HG02623 (cell line): Measurements from ENCODE around the gene DCP1B.

Experiments used
- ATAC-seq: cut with Tn5 transposase; IDR thresholded peaks from one replicate; pipeline ENCODE4 v1.9.1; 2021; ENCODE audit warnings: moderate library complexity; ENCODE audit not compliant: unreplicated experiment

The DCP1B gene

DNA sequence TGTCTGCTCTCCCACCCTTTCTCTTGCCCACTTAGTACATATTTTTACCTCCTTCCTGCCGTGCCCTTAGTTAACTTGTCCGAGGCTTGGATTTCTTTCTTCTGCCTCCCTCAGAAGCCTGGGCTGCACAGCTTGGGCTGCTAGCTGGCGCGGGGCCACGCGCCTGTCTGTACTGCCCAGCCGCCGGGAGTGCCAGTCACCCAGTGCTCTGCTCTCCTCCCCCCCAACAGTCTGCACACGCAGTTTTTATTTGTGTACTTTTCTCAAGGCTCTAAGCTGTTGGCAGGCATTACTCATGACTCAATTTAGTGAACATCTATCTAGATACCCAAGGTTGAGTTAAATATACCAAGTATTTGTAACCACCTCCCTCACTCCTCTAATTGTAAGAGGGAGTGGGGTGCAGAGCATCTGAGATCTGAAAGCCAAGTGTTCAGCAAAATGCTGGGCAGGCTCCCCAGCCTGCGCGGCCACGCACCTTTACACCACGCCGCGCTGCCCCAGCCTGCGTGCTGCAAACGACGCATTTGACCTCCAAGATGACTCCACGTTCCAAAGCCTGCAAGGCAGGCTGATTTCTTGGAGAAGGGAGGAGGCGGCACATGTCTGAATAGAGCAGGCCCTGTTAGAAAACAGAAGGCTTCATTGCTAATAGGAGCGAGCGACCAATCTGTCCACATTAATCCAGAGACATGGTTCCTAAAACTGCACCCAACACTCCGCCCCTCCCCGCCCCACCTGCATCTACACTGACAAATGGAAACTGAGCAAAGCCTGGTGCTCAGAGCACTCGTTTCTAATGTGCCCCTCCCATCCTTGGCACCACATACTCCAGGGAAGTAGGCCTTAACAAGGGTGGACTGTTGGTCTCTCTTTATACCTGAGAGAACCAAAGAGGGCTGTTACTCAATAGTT, 67.6 kb downstream of the DCP1B start:
- ATAC-seq = no peak

DNA sequence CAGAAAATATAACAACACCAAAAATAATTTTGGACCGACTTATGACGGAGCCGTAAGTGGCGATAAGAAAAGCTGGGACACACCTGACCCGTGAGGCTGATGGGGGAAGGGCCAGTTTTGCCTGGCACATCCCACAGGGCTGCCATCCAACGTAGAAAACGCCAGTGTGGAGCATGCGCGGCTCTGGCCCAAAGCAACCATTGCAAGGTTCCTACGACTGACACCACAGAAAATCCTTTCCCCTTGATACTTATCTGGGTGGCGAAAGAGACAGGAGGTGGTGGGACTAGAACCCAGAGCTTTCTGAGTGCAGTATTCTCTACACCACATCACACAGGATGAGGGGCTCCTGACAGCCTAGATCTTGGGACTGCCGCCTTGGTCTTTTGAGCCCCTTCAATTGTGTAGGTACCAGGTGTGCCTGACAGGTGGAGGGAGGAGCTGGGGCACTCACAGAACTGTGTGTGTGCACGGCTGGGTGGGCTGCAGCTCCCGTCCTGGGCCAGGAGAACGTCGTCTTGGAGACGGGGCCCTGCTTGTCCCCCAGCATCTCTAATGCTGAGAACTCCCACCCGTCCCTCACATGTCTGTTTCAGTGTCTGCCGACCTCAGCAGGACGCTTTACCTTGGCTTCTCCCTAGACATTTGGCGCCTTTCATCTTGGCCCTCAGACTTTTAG, 68.4 kb downstream of the DCP1B start:
- ATAC-seq = no peak

DNA sequence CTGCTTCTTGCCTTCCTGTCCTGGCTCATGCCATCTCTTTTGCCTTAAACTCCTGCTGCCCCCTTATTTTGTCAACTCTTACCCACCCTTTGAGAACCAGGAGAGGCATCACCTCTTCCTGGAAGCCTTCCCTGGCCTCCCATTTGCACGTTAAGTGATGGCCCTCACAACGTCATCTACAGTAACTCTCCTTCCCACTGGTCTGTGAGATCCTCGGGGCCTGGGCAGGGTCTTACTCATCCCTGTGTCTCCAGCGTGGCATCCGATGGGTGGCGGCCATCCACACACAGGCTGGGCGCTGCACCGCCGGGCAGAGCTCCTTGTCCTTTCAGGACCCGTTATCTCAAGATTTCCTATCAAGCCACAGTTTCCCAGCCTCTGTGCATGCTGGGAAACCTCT, 69.0 kb downstream of the DCP1B start:
- no peak for ATAC-seq

DNA sequence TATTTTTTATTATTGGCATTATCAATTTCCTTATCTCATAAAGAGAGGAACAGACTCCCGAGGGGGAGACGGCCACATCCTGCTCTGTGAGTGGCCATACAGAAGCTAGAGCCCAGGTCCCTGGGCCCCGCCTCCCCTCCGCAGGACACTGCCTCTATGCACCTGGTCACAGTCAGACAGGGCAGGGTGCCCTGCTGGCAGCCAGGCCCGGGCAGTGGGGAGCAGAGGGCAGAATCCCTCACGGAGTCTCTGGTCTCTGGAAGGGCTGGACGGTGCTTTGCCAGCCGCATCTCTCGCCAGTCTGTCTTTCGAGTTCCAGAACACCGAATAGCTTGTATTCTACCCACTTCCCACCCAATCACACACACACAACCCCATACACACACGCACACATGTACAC, 69.4 kb downstream of the DCP1B start:
- no peak for ATAC-seq

DNA sequence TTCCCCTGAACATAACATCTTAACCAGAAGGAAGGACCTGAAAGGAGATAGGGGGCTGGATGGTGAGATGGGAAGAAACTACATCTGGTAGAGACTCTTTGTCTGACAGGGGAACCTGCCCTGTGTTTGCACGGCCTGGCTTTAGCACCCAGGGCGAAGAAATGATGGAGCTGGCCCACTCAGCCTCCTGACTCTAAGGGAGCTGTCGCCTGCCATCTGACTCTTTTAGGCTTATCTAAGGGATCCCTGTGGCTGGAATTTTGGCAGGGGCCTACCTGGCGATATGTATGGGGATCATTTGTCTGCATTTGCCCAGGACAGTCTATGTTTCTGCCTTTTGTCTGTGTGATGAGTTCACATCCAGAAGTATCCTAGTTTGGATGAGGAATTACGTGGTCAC, 70.2 kb downstream of the DCP1B start:
- ATAC-seq = no peak

DNA sequence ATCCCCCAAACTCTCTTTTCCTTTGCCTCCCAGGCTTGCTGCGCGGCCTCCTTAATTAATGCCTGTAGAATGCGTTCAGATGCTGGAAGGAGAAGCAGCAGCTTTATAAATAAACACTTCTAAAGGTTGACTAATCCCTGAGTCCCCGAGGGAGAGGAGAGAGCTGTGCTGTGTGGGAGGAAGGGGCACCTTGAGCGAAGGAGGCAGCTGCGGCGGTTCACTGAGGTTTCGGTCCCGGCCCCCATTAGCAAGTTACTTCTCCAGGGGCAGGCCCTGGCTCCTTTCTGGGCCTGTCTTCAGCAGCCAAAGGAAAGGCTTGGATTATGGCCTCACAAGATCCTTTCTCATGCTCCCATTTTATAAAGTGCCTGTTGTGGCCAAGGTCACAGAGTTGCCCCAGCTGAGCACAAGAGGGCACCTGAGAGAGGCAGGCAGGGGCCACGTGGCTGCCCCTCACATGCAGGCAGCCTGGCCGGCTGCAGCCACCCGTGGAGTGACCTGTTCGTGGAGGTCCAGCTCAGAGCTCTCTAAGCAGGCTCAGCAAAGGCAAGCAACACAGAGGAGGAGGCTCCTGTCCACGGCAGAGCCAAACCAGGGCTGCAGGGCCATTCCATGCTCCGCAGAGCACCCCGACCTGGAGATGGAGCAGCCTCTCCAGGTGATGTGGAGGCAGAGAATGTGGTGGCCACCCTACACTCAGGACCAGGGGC, 70.8 kb downstream of the DCP1B start:
- no peak for ATAC-seq

DNA sequence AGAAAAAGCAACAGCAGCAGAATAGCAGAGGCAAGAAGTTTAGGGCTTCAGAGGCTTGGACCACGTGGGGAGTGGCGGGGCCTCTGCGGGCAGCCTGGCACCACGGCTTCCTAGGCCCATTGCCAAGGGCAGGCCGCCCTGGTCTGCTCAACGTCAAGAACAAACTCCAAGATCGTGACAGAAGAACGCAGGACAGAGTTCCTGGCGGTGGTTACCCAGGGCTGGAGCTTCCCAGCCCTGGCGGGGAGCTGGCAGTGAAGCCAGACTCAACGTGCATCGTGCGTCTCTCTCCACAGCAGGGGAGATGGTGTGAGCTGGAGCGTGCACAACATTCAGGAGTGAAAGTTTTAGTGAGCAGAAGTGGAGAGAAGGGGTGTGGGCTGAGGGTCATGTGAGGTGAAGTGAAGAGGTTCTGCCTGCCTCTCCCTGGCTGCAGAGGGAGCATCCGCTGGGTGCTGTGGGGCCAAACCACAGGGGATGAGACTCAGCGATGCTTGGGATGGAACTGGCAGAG, 71.9 kb downstream of the DCP1B start:
- ATAC-seq = no peak

DNA sequence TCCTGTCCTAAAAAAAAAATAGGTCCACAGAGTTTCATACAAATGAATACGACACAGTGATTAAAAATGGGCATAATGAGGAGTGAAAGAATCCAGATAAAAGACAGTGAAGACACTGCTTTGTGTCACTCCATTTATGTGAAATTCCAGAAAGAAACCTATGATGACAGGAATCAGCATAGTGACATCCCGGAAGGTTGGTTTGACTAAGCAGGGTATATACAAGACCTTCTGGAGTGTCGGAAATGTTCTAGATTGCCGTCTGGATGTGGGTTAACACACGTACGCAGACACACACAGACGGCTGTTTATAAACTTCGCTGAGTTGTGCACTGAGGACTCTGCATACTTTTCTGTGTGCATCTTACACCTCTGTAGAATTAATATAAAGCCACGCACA, 72.6 kb downstream of the DCP1B start:
- ATAC-seq = no peak

DNA sequence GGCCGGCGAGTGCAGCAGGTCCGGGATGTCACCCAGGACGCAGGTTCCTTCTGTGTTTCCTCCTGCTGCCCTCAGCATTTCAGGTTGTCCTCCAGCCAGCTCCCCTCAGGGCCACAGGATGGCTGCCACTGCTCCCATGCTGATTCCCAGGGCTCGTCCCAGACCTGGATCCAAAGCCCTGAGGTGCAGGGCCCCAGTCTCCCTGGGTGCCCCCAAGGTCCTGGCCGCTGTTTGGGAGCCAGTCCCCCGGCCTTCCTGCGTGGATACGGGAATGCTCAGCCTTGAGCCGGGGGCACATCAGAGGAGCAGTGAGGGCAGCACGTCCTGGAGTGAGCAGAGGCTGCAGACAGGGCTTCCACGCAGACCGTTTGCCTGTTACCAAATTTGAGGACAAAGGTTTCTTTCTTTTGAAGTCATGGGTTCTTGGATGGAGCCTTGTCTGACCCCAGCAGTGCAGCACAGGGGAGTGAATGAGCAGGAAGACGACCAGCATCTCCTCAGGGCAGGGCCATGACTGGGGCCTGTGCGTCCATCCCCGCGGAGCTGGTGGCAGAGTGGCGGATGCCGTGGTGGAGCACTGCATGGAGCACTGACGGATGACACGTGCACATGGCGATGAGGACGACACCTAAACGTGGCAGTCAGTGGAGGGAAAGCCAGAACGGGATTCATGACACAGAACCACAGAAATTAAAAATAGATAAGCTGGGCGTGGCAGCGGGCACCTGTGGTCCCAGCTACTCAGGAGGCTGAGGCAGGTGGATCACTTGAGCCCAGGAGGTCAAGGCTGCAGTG, 73.3 kb downstream of the DCP1B start:
- ATAC-seq = no peak

DNA sequence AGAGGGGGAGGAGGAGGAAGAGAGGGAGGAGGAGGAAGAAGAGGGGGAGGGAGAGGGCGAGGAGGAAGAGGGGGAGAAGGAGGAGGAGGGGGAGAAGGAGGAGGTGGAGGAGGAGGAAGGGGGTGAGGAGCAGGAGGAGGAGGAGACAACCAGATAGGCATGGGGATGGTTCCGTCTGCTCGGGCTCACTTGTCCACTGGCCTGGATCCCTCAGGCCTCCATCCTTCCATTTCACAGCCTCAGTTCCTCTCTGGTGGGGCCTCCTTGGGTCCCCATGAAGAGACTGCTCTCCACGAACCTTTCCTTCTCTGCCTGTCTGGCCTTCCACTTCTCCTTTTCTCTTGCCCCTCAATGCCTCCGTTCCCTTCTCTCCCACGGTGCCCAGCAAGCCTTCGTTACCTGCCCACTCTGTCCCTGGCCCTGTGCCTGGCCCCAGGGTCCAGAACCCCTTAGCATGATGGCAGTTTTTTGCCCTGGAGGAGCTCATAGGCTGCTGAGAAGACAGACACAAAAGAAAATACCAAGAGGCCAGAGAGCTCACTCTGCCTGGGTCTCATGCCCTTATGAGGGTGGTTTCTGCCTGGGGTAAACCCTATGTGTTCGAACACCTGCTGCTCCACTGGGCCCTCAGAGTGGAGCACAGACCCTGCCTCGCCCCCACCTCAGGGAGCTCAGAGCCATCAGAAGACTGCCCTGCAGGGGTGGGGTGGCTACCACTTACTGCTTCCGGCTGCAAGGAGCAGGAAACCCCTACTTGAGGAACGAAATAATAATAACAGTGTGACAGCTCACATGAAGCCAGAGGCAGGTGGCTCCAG, 74.1 kb downstream of the DCP1B start:
- ATAC-seq = no peak

DNA sequence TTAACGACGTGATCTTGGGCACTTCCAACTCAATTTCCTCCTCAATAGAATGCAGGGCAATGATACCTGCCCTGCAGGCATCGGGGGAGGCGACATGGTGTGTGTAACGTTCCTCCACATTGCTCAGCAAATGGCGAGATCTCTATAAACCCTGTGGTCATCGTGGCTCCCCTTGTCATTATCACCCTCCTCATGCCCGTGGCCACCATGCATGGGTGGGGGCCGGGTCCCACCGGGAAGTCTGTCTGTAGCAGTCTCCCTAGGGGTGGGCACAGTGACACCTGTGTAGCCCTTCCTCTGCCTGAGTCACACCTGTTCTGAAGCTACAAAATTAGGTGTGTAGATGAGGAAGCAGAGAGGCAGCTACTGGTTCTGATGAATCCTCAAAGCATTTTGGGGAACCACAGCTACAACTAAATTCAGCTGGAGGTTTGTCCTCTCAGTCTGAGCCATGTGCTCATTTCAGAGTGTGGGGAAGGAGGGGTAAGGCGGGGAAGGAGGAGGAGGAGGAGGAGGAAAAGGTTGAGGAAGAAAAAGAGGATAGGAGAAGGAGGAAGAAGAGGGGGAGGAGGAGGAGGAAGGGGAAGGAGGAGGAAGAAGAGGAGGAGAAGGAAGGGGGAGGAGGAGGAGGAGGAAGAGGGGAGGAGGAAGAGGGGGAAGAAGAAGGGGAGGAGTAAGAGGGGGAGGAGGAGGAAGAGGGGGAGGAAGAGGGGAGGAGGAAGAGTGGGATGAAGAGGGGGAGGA, 74.8 kb downstream of the DCP1B start:
- ATAC-seq = no peak

DNA sequence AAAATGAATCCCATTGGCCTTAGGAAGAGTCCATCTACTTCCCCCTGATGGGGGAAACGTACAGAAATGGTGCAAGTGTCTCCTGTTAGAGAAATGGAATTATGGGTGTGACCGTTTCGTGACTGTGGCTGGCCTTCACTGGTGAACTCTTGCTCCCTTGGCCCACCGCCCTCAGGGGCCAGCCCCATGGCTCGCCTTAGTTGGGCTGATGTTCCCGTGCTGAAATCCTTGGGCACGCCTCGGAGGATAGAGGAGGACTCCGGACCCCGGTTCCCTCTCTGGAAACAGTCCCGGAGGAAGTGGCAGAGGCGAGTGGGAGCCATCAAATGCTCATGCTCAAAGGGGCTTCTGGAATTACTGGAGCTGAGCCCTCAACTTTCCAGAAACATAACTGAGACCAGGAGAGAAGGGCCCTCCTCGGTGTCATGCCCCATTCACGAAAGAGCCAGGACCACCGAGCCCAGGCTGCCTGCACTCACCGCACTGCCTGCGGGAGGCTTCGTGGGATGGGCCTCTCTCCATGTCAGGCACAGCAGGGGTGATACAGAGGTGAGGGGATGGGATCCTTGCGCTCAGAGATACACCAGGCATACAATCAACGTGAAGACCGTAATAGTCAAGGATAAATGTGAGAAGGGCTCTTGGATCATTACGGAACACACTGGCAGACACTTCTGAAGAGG, 75.7 kb downstream of the DCP1B start:
- ATAC-seq = no peak

DNA sequence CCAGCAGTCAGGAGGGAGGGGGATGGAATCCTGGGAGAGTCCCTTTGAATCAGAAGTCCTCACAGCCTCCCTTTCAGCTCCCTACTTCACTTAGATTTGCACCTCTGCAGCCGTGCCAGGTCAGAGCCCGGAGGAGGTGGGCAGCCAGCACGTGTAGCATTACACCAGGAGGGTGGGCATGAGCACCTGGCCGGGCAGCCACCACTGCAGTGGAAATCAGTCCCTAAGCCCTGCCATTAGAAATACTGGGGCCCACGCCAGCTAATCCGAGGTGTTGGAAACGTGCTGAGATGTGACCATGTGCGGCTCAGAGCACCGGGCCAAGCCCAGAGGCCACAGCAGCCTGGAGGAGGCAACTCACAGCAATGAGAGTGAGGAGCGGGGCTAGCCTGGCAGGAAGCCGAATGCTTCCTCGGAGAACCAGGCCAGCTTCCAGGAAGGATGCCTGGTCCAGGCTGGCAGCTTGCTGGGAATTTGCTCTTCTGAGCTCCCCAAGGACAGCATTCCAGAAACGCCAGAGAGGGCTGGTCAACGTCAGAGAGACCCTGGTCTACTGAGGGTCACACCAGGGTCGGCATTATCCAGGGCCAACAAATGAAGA, 76.4 kb downstream of the DCP1B start:
- no peak for ATAC-seq

DNA sequence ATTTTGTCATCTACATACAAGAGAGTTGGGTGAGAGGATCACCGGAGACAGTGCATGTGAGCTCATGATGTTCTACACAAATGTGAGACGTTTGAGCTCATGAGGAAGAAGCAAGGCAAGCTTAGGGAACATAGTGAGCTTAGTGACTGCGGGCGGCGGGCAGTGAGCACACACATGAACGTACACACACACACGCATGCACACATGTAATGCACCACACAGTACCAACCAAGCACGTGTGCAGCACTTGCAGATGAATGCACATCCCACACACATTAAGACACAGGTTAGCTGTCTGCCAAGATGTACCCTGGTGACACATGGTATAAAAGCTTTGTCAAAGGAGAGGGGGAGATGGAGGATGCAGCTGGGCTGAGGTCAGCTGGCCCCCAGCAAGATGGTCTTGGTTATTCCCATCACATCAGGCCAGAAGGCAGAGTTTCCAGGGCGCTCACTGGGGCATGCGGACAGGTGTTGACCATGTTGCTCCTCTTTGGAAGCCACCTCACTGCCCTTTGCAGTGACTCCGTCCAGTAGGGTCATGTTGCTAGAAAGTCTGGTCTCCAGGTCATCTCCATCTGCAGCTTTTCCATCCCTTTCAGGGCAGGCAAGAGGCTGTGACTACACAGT, 77.1 kb downstream of the DCP1B start:
- no peak for ATAC-seq

DNA sequence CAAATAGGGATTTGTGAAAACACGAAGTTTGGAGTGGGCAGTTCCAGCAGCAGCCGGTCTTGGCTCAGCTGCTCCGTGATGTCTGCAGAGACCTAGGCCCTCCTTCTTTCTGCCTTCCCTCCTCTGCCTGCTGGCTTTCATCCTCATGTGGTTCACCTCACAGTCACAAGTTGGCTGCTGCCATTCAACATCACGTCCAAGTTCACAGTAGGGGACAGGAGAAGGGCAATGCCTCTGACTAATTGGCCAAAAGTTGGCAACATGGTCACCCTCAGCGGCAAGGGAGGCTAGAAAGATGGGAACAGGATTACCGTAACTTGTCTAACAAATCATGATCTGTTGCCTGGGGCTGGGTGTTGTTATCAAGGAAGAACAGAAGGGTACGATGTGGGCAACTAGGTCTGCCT, 78.0 kb downstream of the DCP1B start:
- ATAC-seq = no peak

DNA sequence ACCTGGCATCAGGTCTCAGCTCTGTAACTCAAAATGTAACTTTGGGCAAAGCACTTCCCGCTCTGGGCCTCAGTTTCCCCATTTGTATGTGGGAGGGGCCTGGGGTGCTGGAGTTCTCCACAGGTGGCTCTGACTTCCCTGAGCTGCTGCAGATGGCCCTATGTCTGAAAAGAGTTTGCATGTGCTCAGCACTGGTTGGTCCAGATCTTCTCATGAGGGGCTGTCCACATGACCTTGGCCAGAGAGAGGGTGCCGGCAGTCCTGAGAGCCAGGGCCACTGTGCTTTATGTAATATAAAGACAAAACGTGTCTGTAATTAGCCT, 78.6 kb downstream of the DCP1B start:
- no peak for ATAC-seq

DNA sequence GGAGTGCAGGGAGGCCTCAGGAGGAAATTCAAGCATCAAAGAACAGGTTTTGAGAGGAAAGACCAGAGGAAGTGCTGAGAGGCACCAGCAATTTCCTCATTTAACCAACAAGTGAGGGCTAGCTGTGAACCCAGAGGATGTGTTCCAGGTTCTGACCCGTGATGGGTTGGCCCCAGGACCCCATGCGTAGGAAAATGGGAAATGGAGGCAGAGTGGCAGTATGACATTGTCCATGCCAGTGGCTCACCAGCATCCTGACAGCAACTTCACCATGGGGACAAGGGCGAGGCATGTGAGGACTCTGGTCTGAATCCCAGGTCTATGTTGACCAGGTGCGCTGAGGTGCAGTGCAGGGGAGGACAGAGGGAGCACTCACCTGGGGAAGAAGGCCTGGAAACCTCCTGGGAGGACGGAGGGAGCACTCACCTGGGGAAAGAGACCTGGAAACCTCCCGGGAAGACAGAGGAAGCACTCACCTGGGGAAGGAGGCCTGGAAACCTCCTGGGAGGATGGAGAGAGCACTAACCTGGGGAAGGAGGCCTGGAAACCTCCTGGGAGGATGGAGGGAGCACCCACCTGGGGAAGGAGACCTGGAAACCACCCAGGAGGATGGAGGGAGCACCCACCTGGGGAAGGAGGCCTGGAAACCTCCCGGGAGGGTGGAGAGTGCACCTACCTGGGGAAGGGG, 79.1 kb downstream of the DCP1B start:
- no peak for ATAC-seq
